ENCODE data around the gene GALNT2.

GALNT2 gene

GRCh38 chr1:230066466-230067404, at the start of gene GALNT2:
Gene GALNT2 (plus strand): TSS chr1:230067238. CDS start chr1:230067281, 43 bp downstream.
- peak; percentile 95 for DNase-seq

GRCh38 chr1:230020451-230020850, 46.6 kb upstream of the GALNT2 start:
- DNase-seq: no peak

GRCh38 chr1:230022666-230023380, 44.2 kb upstream of the GALNT2 start:
- no peak for DNase-seq

- DNase-seq: no peak
Observed at GRCh38 chr1:230025686-230026085, 41.4 kb upstream of the GALNT2 start.

- no peak for DNase-seq
Observed at GRCh38 chr1:230026139-230026538, 40.9 kb upstream of the GALNT2 start.

GRCh38 chr1:230026572-230026971, 40.5 kb upstream of the GALNT2 start:
- DNase-seq: no peak

GRCh38 chr1:230028602-230029223, 38.3 kb upstream of the GALNT2 start:
- DNase-seq: peak; percentile 6

GRCh38 chr1:230029244-230029941, 37.6 kb upstream of the GALNT2 start:
- no peak for DNase-seq

- DNase-seq: no peak
Observed at GRCh38 chr1:230030122-230030821, 36.8 kb upstream of the GALNT2 start.

GRCh38 chr1:230031131-230031530, 35.9 kb upstream of the GALNT2 start:
- no peak for DNase-seq

GRCh38 chr1:230032516-230033281, 34.3 kb upstream of the GALNT2 start:
- no peak for DNase-seq

GRCh38 chr1:230037261-230037660, 29.8 kb upstream of the GALNT2 start:
- DNase-seq: no peak

GRCh38 chr1:230040440-230040839, 26.6 kb upstream of the GALNT2 start:
- no peak for DNase-seq

GRCh38 chr1:230043081-230043480, 24.0 kb upstream of the GALNT2 start:
- no peak for DNase-seq

GRCh38 chr1:230044729-230045128, 22.3 kb upstream of the GALNT2 start:
- no peak for DNase-seq

- DNase-seq: no peak
Observed at GRCh38 chr1:230047114-230047865, 19.7 kb upstream of the GALNT2 start.

- DNase-seq: no peak
Observed at GRCh38 chr1:230048322-230048721, 18.7 kb upstream of the GALNT2 start.

- no peak for DNase-seq
Observed at GRCh38 chr1:230048922-230049321, 18.1 kb upstream of the GALNT2 start.

GRCh38 chr1:230049731-230050130, 17.3 kb upstream of the GALNT2 start:
- no peak for DNase-seq

- peak; percentile 23 for DNase-seq
Observed at GRCh38 chr1:230050973-230051735, 15.9 kb upstream of the GALNT2 start.
